22Rv1 (cell line): ENCODE data around the gene COL23A1.

Experiments used
- CTCF ChIP-seq: fragments of 450-650 bp; IDR thresholded peaks from 2 replicates; pipeline ENCODE4 v1.5.1; 2017; ENCODE audit warnings: mild to moderate bottlenecking
- ZFX ChIP-seq: fragments of 450-650 bp; IDR thresholded peaks from 2 replicates; pipeline ENCODE4 v1.6.1; 2017; ENCODE audit warnings: antibody characterized with exemption, borderline replicate concordance

- no peak for TF ChIP-seq CTCF
- TF ChIP-seq ZFX: no peak
Measured at GRCh38 chr5:178445534-178445933, 144.7 kb downstream of the COL23A1 start.
